Hypothalamus (tissue), 51 donors: ENCODE data around the gene SPATA7.

ENCODE experiments used
- DNase-seq, 51 donors: peaks; one replicate each; lab custom pipeline; 2025; lab: John Stamatoyannopoulos, UW

Gene SPATA7

GRCh38 chr14:88481059-88481458, 95.6 kb downstream of the SPATA7 start:
- no peak for DNase-seq

DNA sequence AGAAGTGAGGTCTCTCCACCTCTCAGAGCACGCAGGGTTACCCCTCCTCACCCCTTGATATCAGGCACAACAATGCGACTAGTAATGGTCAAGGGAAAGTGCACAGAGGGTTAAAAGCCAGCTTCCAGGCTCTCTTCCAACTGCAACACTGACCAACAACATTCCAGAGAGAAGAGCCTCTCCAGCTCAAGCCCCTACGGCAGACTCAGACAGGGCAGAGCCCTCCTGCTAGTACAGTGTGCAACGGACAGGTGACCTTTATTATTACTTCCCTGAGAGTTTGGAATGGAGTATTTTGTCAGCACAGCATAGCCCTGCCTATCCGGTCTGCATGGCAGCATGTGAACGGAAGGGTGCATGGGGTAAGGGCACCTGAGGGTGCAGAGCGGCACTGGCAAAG, 96.3 kb downstream of the SPATA7 start:
- no peak for DNase-seq

- DNase-seq: no peak
Measured at GRCh38 chr14:88482524-88482923, 97.1 kb downstream of the SPATA7 start.
